ENCODE results near the gene ATG9B. TPM values are rescaled to one million over a fixed set of nuclear protein-coding genes. Genes with fewer than 3 reads are reported as not detected.

The ATG9B gene
- total and polyA plus RNA-seq, 9 of the 15 experiments (the other 6 are each of a cell fraction or from before 2014, with no cell fraction given): 0.29 to 8.0 (median 2.1) TPM

GRCh38 chr7:151009327-151010036 is 14.8 kb downstream of the ATG9B start (continued):
- TF ChIP-seq, protein P1, sequence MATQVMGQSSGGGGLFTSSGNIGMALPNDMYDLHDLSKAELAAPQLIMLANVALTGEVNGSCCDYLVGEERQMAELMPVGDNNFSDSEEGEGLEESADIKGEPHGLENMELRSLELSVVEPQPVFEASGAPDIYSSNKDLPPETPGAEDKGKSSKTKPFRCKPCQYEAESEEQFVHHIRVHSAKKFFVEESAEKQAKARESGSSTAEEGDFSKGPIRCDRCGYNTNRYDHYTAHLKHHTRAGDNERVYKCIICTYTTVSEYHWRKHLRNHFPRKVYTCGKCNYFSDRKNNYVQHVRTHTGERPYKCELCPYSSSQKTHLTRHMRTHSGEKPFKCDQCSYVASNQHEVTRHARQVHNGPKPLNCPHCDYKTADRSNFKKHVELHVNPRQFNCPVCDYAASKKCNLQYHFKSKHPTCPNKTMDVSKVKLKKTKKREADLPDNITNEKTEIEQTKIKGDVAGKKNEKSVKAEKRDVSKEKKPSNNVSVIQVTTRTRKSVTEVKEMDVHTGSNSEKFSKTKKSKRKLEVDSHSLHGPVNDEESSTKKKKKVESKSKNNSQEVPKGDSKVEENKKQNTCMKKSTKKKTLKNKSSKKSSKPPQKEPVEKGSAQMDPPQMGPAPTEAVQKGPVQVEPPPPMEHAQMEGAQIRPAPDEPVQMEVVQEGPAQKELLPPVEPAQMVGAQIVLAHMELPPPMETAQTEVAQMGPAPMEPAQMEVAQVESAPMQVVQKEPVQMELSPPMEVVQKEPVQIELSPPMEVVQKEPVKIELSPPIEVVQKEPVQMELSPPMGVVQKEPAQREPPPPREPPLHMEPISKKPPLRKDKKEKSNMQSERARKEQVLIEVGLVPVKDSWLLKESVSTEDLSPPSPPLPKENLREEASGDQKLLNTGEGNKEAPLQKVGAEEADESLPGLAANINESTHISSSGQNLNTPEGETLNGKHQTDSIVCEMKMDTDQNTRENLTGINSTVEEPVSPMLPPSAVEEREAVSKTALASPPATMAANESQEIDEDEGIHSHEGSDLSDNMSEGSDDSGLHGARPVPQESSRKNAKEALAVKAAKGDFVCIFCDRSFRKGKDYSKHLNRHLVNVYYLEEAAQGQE (IDR thresholded peaks at IDR 0.05; ENCODE audit: borderline replicate concordance): peak; percentile 37; the same call in 1 of the 2 replicates
- TF ChIP-seq, protein P1 (CRISPR knock-in tag; IDR thresholded peaks at IDR 0.05; ENCODE audit: low read depth): no peak
- no peak for TF ChIP-seq TSC22D4 (tag; IDR thresholded peaks at IDR 0.05)
- 0 out of 2 replicates have a peak, but pooled peaks have one; percentile 26 for TF ChIP-seq CREM (IDR thresholded peaks at IDR 0.05; ENCODE audit: low read depth)
- no peak for TF ChIP-seq PRPF4 (IDR thresholded peaks at IDR 0.05; ENCODE audit: insufficient read depth, low read depth, low read length, poor library complexity, severe bottlenecking)
- 0 out of 2 replicates have a peak, but pooled peaks have one; percentile 3 for TF ChIP-seq ZNF274 (IDR thresholded peaks at IDR 0.05; ENCODE audit: borderline replicate concordance, low read depth, low read length)
- peak; percentile 24; the same call in 1 of the 2 replicates for TF ChIP-seq NFIC (IDR thresholded peaks at IDR 0.05)
- peak; percentile 7; the same call in 1 of the 2 replicates for TF ChIP-seq DEAF1 (CRISPR knock-in tag; IDR thresholded peaks at IDR 0.05)
- TF ChIP-seq LARP7 (IDR thresholded peaks at IDR 0.05): 0 out of 2 replicates have a peak, but pooled peaks have one; percentile 20
- TF ChIP-seq RB1 (IDR thresholded peaks at IDR 0.05; ENCODE audit: low read depth): peak; percentile 86
- TF ChIP-seq ZNF830 (CRISPR knock-in tag; IDR thresholded peaks at IDR 0.05): 0 out of 2 replicates have a peak, but pooled peaks have one; percentile 68
- TF ChIP-seq, protein P2, sequence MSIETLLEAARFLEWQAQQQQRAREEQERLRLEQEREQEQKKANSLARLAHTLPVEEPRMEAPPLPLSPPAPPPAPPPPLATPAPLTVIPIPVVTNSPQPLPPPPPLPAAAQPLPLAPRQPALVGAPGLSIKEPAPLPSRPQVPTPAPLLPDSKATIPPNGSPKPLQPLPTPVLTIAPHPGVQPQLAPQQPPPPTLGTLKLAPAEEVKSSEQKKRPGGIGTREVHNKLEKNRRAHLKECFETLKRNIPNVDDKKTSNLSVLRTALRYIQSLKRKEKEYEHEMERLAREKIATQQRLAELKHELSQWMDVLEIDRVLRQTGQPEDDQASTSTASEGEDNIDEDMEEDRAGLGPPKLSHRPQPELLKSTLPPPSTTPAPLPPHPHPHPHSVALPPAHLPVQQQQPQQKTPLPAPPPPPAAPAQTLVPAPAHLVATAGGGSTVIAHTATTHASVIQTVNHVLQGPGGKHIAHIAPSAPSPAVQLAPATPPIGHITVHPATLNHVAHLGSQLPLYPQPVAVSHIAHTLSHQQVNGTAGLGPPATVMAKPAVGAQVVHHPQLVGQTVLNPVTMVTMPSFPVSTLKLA (conservative IDR thresholded peaks at IDR 0.05): no peak
- TF ChIP-seq CBX1 (IDR thresholded peaks at IDR 0.05; ENCODE audit: low read depth): peak; percentile 52; the same call in 1 of the 2 replicates
- no peak for TF ChIP-seq ZZZ3 (IDR thresholded peaks at IDR 0.05)
- TF ChIP-seq, protein P3, sequence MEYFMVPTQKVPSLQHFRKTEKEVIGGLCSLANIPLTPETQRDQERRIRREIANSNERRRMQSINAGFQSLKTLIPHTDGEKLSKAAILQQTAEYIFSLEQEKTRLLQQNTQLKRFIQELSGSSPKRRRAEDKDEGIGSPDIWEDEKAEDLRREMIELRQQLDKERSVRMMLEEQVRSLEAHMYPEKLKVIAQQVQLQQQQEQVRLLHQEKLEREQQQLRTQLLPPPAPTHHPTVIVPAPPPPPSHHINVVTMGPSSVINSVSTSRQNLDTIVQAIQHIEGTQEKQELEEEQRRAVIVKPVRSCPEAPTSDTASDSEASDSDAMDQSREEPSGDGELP (CRISPR knock-in tag; IDR thresholded peaks at IDR 0.05; ENCODE audit: borderline replicate concordance): peak; percentile 67; the same call in 1 of the 2 replicates
